ENCODE measurements around the gene TBC1D10B.

DNA sequence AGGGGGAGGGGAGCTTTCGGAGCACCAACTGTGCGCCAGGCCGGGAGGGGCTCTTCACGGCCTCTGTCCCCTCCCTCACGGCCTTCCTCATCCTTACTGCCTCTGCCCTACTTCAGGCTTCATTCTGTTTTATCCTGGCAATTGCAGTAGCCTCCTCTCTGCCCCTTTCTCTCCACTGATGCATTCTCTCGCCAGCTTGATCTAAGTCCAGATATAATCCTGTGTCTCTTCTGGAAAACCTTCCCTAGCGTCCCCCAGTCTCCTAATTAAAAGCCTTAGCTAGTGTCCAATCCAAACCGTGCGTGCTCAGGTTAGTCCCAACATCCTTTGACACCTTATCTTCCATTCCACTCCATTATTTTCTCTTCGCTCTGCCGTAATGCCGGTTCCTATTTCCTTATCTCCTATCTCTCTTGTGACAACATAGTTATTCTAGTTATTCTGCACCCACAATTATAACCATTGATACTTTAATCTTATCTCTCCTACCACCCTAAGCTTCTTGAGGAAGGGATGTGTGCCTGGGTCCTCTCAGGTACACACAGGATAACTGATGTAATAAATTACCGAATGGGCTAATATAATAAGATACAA, 25.8 kb upstream of the TBC1D10B start:
- TF ChIP-seq RFX5 (IDR thresholded peaks at IDR 0.05; ENCODE audit: borderline replicate concordance, low read depth, low read length) (no peak), USF2 (IDR thresholded peaks at IDR 0.05; ENCODE audit: low read length) (no peak), KDM5A (IDR thresholded peaks at IDR 0.05; ENCODE audit: low read length) (no peak), FOSL1 (IDR thresholded peaks at IDR 0.05; ENCODE audit: insufficient read depth, low read depth, low read length) (no peak), POLR2A (IDR thresholded peaks at IDR 0.05; ENCODE audit: control extremely low read depth in 1 of 2, low read depth in 2 of 2, low read length in 2 of 2) (no peak), BACH1 (IDR thresholded peaks at IDR 0.05; ENCODE audit: low read length) (no peak)
- TF ChIP-seq, protein P1, sequence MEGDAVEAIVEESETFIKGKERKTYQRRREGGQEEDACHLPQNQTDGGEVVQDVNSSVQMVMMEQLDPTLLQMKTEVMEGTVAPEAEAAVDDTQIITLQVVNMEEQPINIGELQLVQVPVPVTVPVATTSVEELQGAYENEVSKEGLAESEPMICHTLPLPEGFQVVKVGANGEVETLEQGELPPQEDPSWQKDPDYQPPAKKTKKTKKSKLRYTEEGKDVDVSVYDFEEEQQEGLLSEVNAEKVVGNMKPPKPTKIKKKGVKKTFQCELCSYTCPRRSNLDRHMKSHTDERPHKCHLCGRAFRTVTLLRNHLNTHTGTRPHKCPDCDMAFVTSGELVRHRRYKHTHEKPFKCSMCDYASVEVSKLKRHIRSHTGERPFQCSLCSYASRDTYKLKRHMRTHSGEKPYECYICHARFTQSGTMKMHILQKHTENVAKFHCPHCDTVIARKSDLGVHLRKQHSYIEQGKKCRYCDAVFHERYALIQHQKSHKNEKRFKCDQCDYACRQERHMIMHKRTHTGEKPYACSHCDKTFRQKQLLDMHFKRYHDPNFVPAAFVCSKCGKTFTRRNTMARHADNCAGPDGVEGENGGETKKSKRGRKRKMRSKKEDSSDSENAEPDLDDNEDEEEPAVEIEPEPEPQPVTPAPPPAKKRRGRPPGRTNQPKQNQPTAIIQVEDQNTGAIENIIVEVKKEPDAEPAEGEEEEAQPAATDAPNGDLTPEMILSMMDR (IDR thresholded peaks at IDR 0.05; ENCODE audit: control extremely low read depth in 1 of 3, insufficient read depth in 1 of 3, low read depth in 1 of 3, low read length in 3 of 3): no peak
- TF ChIP-seq, protein P2, sequence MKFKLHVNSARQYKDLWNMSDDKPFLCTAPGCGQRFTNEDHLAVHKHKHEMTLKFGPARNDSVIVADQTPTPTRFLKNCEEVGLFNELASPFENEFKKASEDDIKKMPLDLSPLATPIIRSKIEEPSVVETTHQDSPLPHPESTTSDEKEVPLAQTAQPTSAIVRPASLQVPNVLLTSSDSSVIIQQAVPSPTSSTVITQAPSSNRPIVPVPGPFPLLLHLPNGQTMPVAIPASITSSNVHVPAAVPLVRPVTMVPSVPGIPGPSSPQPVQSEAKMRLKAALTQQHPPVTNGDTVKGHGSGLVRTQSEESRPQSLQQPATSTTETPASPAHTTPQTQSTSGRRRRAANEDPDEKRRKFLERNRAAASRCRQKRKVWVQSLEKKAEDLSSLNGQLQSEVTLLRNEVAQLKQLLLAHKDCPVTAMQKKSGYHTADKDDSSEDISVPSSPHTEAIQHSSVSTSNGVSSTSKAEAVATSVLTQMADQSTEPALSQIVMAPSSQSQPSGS (IDR thresholded peaks at IDR 0.05; ENCODE audit: low read length): no peak
